Gastroesophageal sphincter (tissue), 3 donors: ENCODE results near the gene MARF1.

Experiments used
- EP300 ChIP-seq: sonication (generic); formaldehyde crosslinking; IDR thresholded peaks from one replicate; pipeline ENCODE4 v1.6.1; 2017; ENCODE audit warnings: antibody characterized with exemption, mild to moderate bottlenecking
- POLR2A ChIP-seq, 2 donors: fragments of 450-650 bp; IDR thresholded peaks; one replicate each; pipeline ENCODE4 v1.6.1; 2017; ENCODE audit warnings: antibody characterized with exemption in 2 of 2, mild to moderate bottlenecking in 2 of 2, moderate library complexity in 1 of 2
- POLR2AphosphoS5 ChIP-seq: sonication (generic); formaldehyde crosslinking; IDR thresholded peaks from one replicate; pipeline ENCODE4 v1.6.1; 2017; ENCODE audit warnings: antibody characterized with exemption
- TF ChIP-seq, protein P1 (sequence below), 4 experiments: fragments of 200-600 bp in 2 of 4; fragments of 450-650 bp in 2 of 4; sonication (generic) in 1 of 4; IDR thresholded peaks; one replicate each; pipeline ENCODE4 v1.5.1; 2017 to 2019; ENCODE audit warnings: antibody characterized with exemption in 4 of 4, mild to moderate bottlenecking in 2 of 4, moderate library complexity in 2 of 4

DNA sequence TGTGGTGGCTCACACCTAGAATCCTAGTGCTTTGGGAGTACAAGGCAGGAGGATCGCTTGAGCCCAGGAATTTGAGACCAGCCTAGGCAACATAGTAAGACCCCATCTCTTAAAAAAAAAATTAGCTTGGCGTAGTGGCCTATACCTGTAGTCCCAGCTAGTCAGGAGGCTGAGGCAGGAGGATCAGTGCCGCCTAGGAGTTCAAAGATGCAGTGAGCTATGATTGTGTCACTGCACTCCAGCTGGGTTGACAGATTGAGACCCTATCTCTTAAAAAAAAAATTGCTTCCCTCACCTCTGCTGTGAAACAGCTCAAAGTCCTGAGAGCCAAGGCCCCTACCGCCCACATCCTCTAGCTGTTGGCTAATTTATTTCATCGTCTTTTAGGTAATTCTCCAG is 17.2 kb upstream of the MARF1 start:
- TF ChIP-seq, protein P1, sequence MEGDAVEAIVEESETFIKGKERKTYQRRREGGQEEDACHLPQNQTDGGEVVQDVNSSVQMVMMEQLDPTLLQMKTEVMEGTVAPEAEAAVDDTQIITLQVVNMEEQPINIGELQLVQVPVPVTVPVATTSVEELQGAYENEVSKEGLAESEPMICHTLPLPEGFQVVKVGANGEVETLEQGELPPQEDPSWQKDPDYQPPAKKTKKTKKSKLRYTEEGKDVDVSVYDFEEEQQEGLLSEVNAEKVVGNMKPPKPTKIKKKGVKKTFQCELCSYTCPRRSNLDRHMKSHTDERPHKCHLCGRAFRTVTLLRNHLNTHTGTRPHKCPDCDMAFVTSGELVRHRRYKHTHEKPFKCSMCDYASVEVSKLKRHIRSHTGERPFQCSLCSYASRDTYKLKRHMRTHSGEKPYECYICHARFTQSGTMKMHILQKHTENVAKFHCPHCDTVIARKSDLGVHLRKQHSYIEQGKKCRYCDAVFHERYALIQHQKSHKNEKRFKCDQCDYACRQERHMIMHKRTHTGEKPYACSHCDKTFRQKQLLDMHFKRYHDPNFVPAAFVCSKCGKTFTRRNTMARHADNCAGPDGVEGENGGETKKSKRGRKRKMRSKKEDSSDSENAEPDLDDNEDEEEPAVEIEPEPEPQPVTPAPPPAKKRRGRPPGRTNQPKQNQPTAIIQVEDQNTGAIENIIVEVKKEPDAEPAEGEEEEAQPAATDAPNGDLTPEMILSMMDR (IDR thresholded peaks at IDR 0.05): no peak
- TF ChIP-seq POLR2AphosphoS5 (no peak), POLR2A (IDR thresholded peaks at IDR 0.05) (no peak), EP300 (no peak)
